ENCODE measurements around the gene NDC80.

DNA sequence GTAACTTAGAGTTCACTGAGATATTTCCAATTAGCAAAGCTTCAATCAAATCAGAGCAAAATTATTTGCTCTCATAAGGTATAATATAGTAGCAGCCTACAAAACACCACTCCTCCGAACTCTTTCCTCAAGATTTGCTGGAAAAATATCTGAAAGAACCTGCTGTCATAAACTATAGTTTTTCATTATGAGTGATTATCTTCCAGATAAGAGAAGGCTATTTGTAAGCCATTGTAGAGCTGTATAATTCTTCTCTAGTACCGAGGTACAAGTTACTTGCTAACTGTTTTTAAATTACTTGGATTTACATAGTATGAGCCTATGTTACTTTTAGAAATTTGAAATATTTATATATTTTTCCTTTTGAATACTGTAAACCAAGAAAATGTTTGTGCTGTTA, 2.1 kb downstream of the NDC80 start:
- TF ChIP-seq, protein P1, sequence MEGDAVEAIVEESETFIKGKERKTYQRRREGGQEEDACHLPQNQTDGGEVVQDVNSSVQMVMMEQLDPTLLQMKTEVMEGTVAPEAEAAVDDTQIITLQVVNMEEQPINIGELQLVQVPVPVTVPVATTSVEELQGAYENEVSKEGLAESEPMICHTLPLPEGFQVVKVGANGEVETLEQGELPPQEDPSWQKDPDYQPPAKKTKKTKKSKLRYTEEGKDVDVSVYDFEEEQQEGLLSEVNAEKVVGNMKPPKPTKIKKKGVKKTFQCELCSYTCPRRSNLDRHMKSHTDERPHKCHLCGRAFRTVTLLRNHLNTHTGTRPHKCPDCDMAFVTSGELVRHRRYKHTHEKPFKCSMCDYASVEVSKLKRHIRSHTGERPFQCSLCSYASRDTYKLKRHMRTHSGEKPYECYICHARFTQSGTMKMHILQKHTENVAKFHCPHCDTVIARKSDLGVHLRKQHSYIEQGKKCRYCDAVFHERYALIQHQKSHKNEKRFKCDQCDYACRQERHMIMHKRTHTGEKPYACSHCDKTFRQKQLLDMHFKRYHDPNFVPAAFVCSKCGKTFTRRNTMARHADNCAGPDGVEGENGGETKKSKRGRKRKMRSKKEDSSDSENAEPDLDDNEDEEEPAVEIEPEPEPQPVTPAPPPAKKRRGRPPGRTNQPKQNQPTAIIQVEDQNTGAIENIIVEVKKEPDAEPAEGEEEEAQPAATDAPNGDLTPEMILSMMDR (IDR thresholded peaks at IDR 0.05), result no peak
- no peak for TF ChIP-seq POLR2A (IDR thresholded peaks at IDR 0.05)

All from testis (tissue), 2 donors.